Thymus (tissue), 11 donors: Measurements from ENCODE around the gene FGD1. TPM values are rescaled to one million over a fixed set of nuclear protein-coding genes. Genes with fewer than 3 reads are reported as not detected.
A peak's percentile ranks its signal among the peaks of the same experiment; 100 is the strongest.

ENCODE experiments used
- DNase-seq, 9 donors: peaks; one replicate each; pipeline ENCODE4 v3.0.0-alpha.2; 2013; ENCODE audit warnings: low spot score in 9 of 9, low read depth in 6 of 9, missing footprints in 1 of 9
- H3K27ac ChIP-seq, 2 donors: one replicate each; pipeline ENCODE4 v1.5.1; 2013; ENCODE audit warnings: control low read depth in 1 of 2, low read depth in 1 of 2, low read length in 1 of 2, mild to moderate bottlenecking in 1 of 2, moderate library complexity in 1 of 2
- H3K27me3 ChIP-seq, 2 donors: one replicate each; pipeline ENCODE4 v1.5.1; 2013; ENCODE audit warnings: low read length in 1 of 2; ENCODE audit not compliant: control insufficient read depth in 2 of 2, insufficient read depth in 1 of 2
- H3K36me3 ChIP-seq, 2 donors: one replicate each; pipeline ENCODE4 v1.5.1; 2013; ENCODE audit warnings: low read length in 1 of 2, mild to moderate bottlenecking in 1 of 2, moderate library complexity in 1 of 2; ENCODE audit not compliant: control insufficient read depth in 2 of 2, insufficient read depth in 2 of 2
- H3K4me1 ChIP-seq, 2 donors: one replicate each; pipeline ENCODE4 v1.5.1; 2013; ENCODE audit warnings: low read length in 2 of 2; ENCODE audit not compliant: control insufficient read depth in 2 of 2, insufficient read depth in 2 of 2
- H3K4me3 ChIP-seq, 2 donors: one replicate each; pipeline ENCODE4 v1.5.1; 2013; ENCODE audit warnings: low read length in 2 of 2, control low read depth in 1 of 2, mild to moderate bottlenecking in 1 of 2
- H3K9me3 ChIP-seq, 2 donors: one replicate each; pipeline ENCODE4 v1.5.1; 2013; ENCODE audit warnings: low read length in 1 of 2, mild to moderate bottlenecking in 1 of 2; ENCODE audit not compliant: control insufficient read depth in 2 of 2, insufficient read depth in 1 of 2
- WGBS: extraction: QIAGEN DNeasy Blood & Tissue Kit; methylation state at CpG from one replicate; pipeline ENCODE4 v1.1.7; 2013; 5-methylcytosine and 5-hydroxymethylcytosine counted together
- polyA plus RNA-seq: library from polyadenylated mRNA; stranded (reverse); fragments of 200-250 nt; gene quantifications from one replicate; pipeline ENCODE4 v1.2.3, GENCODE V29; 2013
- total RNA-seq: library from RNA; stranded (reverse); fragments of 120-200 nt; gene quantifications from one replicate; pipeline ENCODE4 v1.2.4, GENCODE V29; 2013
- donor health status: healthy.

The FGD1 gene
- total and polyA plus RNA-seq, 2 donors, result 0.57 to 0.98 TPM

DNA sequence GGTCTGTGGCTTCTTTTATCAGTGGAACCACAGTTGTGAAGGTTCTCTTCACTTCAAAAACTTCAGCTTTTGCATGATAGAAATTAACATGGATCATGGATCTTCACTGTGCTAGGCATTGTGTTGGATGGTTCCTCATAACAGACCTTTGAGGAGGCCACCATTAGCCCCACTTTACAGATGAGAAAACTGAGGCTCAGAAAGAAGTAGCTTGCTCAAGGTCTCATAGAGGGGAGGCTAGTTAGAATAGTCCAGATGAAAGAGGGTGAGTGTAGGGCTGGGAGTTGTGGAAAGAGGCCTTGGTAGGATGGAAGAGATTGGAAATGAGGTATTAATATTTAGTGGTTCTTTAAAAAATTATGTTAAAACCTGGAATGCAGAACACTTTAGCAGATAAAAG, 53.2 kb downstream of the FGD1 start:
- Histone ChIP-seq H3K9me3 (no peaks in the 10 kb centered on the region), H3K36me3 (peaks cover 13 to 14% of the 10 kb centered on the region in 2 donors), H3K4me3 (no peak overlapping the region), H3K27ac (no peak overlapping the region), H3K4me1 (peaks cover 5 to 6% of the 10 kb centered on the region in 2 donors), H3K27me3 (no peaks in the 10 kb centered on the region)
- DNase-seq, result no peak

DNA sequence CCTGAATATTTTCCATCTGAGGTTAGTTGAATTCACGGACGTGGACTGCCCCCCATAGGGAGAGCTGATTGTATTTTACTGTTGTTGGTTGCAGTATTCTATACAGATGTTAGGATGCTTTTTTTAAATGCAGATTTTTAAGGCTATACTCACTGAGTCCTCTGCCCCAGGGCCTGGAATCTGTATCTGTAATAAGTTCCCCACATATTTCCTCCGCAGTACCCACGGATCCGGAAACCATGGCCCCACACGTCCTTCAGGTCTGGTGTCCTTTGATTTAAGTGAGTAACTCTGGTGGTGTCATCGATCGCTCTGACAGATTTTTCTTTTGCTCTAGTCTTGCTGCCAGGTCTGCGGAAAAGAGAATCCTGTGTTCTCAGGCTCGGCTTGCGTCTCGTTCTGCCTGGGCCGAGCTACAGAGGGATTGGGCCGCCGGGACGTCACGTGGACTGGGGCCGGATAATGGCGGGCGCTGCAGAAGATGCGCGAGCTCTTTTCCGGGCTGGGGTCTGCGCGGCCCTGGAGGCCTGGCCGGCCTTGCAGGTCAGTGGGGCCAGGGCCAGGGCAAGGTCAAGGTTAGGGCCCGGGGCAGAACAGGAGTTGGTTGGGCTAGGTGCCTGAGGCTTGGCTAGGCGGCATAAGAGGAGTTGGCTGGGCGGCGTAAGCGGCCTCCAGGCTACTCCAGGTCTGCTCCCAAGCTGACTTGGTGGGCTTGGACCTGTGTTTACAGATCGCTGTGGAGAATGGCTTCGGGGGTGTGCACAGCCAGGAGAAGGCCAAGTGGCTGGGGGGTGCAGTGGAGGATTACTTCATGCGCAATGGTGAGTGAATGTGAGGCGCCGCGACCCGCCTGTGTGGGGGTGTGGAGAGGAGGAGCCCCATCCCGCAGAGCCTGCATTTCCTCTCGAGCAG, 55.8 kb downstream of the FGD1 start, which contains the start of gene TSR2:
Gene TSR2 (plus strand): TSS at position 445 of the 912 bp plus-strand sequence. CDS start 18 bp downstream, at position 463.
- Histone ChIP-seq H3K27ac (peak within 1 kb of the TSS in 1 of 2 donors; percentile 66), H3K27me3 (no peaks in the 10 kb centered on the region), H3K36me3 (peaks cover 9 to 13% of the 10 kb centered on the region in 2 donors), H3K4me3 (peak within 1 kb of the TSS; percentile 74 to 78), H3K4me1 (peaks cover 5 to 6% of the 10 kb centered on the region in 2 donors), H3K9me3 (no peaks in the 10 kb centered on the region)
- peak; percentile 45 to 86 (median 64) for DNase-seq
- 2% methylated on average over 40 of the region's 40 CpGs for WGBS

DNA sequence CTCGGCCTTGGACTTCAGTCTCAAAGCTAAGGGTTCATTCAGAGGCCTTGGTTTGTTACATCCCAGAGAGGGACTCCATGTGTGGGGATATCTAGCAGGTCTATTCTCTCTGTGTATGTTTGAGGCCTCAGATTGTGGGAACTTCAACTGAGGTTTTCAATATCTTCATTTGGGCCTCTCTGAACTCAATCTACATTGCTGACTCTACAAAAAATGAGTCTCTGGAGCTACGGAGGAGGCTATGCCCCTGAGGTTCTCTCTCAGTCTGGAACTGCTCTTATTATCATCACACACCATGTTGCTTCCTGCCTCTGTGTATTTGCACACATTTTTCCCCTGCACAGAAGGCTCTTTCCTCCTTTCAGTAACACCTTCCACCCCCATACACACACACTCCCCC, 60.9 kb downstream of the FGD1 start:
- H3K27me3 ChIP-seq, result no peaks in the 10 kb centered on the region
- H3K4me1 ChIP-seq, result no peaks in the 10 kb centered on the region
- H3K9me3 ChIP-seq, result no peaks in the 10 kb centered on the region
- no peaks in the 10 kb centered on the region for H3K36me3 ChIP-seq
- no peak overlapping the region for H3K27ac ChIP-seq
- no peak for DNase-seq
- no peak overlapping the region for H3K4me3 ChIP-seq
- WGBS, result 81% methylated on average over 2 of the region's 2 CpGs

- no peak overlapping the region for H3K4me3 ChIP-seq
- no peak for DNase-seq
- H3K27me3 ChIP-seq, result no peaks in the 10 kb centered on the region
- H3K36me3 ChIP-seq, result no peaks in the 10 kb centered on the region
- no peaks in the 10 kb centered on the region for H3K4me1 ChIP-seq
- no peak overlapping the region for H3K27ac ChIP-seq
- no peaks in the 10 kb centered on the region for H3K9me3 ChIP-seq
Measured at GRCh38 chrX:54430519-54430918, 65.5 kb downstream of the FGD1 start.

- H3K27me3 ChIP-seq, result no peaks in the 10 kb centered on the region
- H3K36me3 ChIP-seq, result no peaks in the 10 kb centered on the region
- DNase-seq, result no peak
- H3K27ac ChIP-seq, result no peak overlapping the region
- no peak overlapping the region for H3K4me3 ChIP-seq
- no peaks in the 10 kb centered on the region for H3K9me3 ChIP-seq
- no peaks in the 10 kb centered on the region for H3K4me1 ChIP-seq
- 77% methylated on average over 2 of the region's 2 CpGs for WGBS
Measured at GRCh38 chrX:54427837-54428424, 68.1 kb downstream of the FGD1 start.

DNA sequence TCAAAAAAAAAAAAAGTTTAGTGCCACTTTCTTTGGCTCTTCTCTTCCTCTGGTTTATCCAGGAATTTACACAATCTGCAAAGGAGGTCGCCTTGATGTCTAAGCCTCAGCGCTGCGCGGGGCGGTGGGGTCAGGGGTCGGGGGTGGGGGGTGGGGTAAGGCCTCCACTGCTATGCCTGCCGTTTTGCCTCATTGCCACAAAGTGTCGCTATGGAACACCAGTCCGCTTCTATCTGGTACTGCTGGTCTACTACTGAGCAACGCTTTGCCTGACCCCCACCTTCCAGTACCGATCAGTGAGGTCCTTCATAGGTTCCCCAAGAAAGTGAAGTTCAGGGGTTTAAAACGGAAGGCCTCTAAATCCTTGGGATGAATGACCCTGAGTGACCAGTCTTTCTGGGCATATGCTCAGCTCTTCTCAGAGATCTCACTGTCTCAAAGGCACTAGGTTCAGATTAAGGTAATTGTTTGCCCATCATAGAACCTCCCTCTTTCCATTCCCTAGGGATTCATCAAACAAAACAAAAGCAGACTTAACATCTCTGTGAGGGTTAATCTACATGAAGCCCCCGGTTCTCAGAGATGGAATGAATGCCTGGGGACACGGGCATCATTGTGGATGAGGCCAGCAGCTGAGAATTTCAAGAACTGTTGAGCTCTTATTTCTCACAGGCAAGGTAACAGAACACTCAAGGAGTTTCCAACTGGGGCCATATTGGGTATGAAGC, 72.7 kb downstream of the FGD1 start:
- Histone ChIP-seq H3K4me3 (no peak overlapping the region), H3K27ac (no peak overlapping the region)
- 30% methylated on average over 14 of the region's 14 CpGs for WGBS

DNA sequence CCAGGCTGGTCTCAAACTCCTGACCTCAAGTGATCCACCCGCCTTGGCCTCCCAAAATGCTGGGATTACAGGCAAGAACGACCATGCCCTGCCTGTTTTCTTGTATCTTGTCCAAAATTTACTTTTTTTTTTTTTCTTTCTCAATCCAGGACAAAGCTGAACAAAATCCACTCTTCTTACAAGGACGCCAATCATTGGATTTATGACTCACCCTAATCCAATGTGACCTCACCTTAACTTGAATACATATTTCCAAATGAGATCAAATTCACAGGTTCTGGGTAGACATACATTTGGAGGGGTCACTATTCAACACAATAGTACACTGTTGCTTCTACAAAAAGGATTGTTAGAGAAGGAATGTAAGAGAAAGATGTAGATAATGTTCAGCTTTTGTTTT, 73.9 kb downstream of the FGD1 start:
- H3K27me3 ChIP-seq, result peaks cover 0 to 2% of the 10 kb centered on the region in 2 donors
- no peaks in the 10 kb centered on the region for H3K4me1 ChIP-seq
- no peak overlapping the region for H3K27ac ChIP-seq
- H3K4me3 ChIP-seq, result no peak overlapping the region
- WGBS, result 94% methylated on average over 3 of the region's 3 CpGs
- DNase-seq, result no peak
- no peaks in the 10 kb centered on the region for H3K9me3 ChIP-seq
- no peaks in the 10 kb centered on the region for H3K36me3 ChIP-seq

More for the DNA sequence above, 72.7 kb downstream of the FGD1 start:
- peak in 2 of 9 donors; percentile 16 to 33 for DNase-seq
- H3K9me3 ChIP-seq, result no peaks in the 10 kb centered on the region
- H3K27me3 ChIP-seq, result peaks cover 0 to under 1% of the 10 kb centered on the region in 2 donors
- H3K36me3 ChIP-seq, result no peaks in the 10 kb centered on the region
- H3K4me1 ChIP-seq, result no peaks in the 10 kb centered on the region

DNA sequence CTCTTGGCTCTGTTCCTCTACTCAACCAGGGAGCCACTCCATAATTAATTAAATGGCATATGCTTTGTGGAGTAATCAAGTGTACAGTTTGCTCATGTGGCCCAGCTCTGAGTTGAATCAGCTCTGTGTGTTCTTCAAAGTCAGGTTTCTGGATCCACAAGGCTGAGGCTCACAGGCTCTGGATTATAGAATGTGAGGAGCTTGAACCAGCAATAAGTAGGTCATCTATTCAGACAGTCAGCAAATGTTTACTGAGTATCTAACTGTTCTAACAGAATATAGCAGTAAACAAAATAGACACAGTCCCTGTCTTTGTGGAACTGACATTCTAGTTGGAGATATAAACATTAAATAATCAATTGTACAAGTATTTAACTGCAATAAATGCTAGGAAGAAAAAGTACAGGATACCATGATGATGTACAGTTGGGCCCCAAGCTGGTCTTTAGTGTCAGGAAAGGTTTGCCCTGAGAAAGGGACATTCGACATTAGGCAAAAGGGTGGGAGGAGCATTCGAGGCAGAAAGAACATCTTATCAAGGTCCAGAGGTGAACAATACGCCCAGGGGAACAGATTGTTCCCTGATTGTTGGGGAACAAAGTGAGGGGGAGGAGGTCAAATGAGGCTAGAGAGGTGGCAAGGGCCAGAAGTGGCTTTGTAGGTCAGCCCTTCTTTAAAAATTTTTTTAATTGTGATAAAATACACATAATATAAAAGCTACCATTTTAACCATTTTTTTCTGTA, 76.3 kb downstream of the FGD1 start:
- Histone ChIP-seq H3K9me3 (no peaks in the 10 kb centered on the region), H3K27ac (no peak overlapping the region), H3K4me3 (no peak overlapping the region), H3K4me1 (peaks cover 0 to 5% of the 10 kb centered on the region in 2 donors), H3K27me3 (peaks cover 0 to 6% of the 10 kb centered on the region in 2 donors), H3K36me3 (no peaks in the 10 kb centered on the region)
- no peak for DNase-seq
- 81% methylated on average over 3 of the region's 3 CpGs for WGBS
